H1 (cell line): ENCODE data around the gene USP35. TPM values are rescaled to one million over a fixed set of nuclear protein-coding genes. Genes with fewer than 3 reads are reported as not detected.

Experiments
- CTCF ChIA-PET: fragments of 300-600 bp; sonication (Branson Sonifier 250); formaldehyde crosslinking; loops from one replicate; lab custom pipeline; 2021; ENCODE audit not compliant: partially characterized antibody; lab: Charles Lee
- POLR2A ChIA-PET: fragments of 300-600 bp; sonication (Branson Sonifier 250); formaldehyde crosslinking; loops from one replicate; lab custom pipeline; 2021; ENCODE audit warnings: inconsistent platforms; ENCODE audit not compliant: partially characterized antibody; lab: Charles Lee
- DNase-seq, 2 experiments: peaks; one replicate each; pipeline versions ENCODE4 v3.0.0 to v3.0.0-alpha.2; 2010 to 2022; ENCODE audit warnings: low spot score in 2 of 2, low read depth in 1 of 2, mixed read lengths in 1 of 2
- FAIRE-seq: peaks from 2 replicates; lab custom pipeline; 2011; peaks lifted over from hg19 to GRCh38; lab: Jason Lieb, UNC
- H2AFZ ChIP-seq: 2 replicates; pipeline ENCODE4 v1.8.1; 2012; ENCODE audit warnings: low read length, inconsistent platforms
- H2AK5ac ChIP-seq: 2 replicates; pipeline ENCODE4 v1.6.1; 2013; ENCODE audit warnings: low read depth, low read length
- H2BK120ac ChIP-seq: replicated peaks from 2 replicates; pipeline ENCODE3; 2013; ENCODE audit warnings: low read depth, low read length, inconsistent platforms
- H2BK12ac ChIP-seq: 2 replicates; pipeline ENCODE4 v1.6.1; 2013; ENCODE audit warnings: low read depth, low read length
- H2BK15ac ChIP-seq: 2 replicates; pipeline ENCODE4 v1.6.1; 2013; ENCODE audit warnings: low read length
- H2BK20ac ChIP-seq: 2 replicates; pipeline ENCODE4 v1.6.1; 2013; ENCODE audit warnings: low read length
- H2BK5ac ChIP-seq: 2 replicates; pipeline ENCODE4 v1.6.1; 2013; ENCODE audit warnings: low read depth, low read length
- H3K14ac ChIP-seq: 2 replicates; pipeline ENCODE4 v1.6.1; 2013; ENCODE audit warnings: inconsistent platforms; ENCODE audit not compliant: insufficient read length
- H3K18ac ChIP-seq: 2 replicates; pipeline ENCODE4 v1.6.1; 2013; ENCODE audit warnings: low read length; ENCODE audit errors: extremely low read depth
- H3K23ac ChIP-seq: 2 replicates; pipeline ENCODE4 v1.6.1; 2013; ENCODE audit warnings: inconsistent platforms; ENCODE audit not compliant: insufficient read length
- H3K23me2 ChIP-seq: 2 replicates; pipeline ENCODE4 v1.6.1; 2013; ENCODE audit warnings: low read depth, low read length
- H3K27ac ChIP-seq: 2 replicates; pipeline ENCODE4 v1.6.1; 2011; ENCODE audit warnings: low read depth, low read length, inconsistent platforms
- H3K27me3 ChIP-seq, 4 experiments: replicated peaks in 1 of 4; 1 replicate in 1 of 4; 2 replicates in 3 of 4; pipeline versions ENCODE4 v1.6.1 to v1.8.1; 2011 to 2013; ENCODE audit warnings: low read length in 3 of 4, mild to moderate bottlenecking in 3 of 4, inconsistent platforms in 2 of 4, mixed read lengths in 2 of 4, moderate library complexity in 1 of 4; ENCODE audit not compliant: control insufficient read depth in 3 of 4, insufficient read depth in 3 of 4; ENCODE audit errors: extremely low read depth in 1 of 4
- H3K36me3 ChIP-seq, 4 experiments: 2 replicates each; pipeline versions ENCODE4 v1.6.1 to v1.8.1; 2011 to 2013; ENCODE audit warnings: mild to moderate bottlenecking in 4 of 4, low read length in 3 of 4, moderate library complexity in 2 of 4, control low read depth in 1 of 4, inconsistent platforms in 1 of 4; ENCODE audit not compliant: insufficient read depth in 4 of 4, control insufficient read depth in 2 of 4
- H3K4ac ChIP-seq: replicated peaks from 2 replicates; pipeline ENCODE3; 2013; ENCODE audit warnings: low read length, low read depth, mixed read lengths, inconsistent platforms; ENCODE audit not compliant: insufficient read length
- H3K4me1 ChIP-seq, 4 experiments: replicated peaks in 1 of 4; 1 replicate in 1 of 4; 2 replicates in 3 of 4; pipeline versions ENCODE4 v1.6.1 to v1.8.1; 2011 to 2013; ENCODE audit warnings: low read length in 3 of 4, inconsistent platforms in 2 of 4, mixed read lengths in 1 of 4; ENCODE audit not compliant: insufficient read depth in 4 of 4, control insufficient read depth in 3 of 4
- H3K4me2 ChIP-seq, 2 experiments: 2 replicates each; pipeline versions ENCODE4 v1.6.1 to v1.8.1; 2011 to 2013; ENCODE audit warnings: low read depth in 2 of 2, low read length in 2 of 2, control low read depth in 1 of 2, inconsistent platforms in 1 of 2, mild to moderate bottlenecking in 1 of 2; ENCODE audit not compliant: insufficient read depth in 1 of 2
- H3K4me3 ChIP-seq, 4 experiments: fragments of 200-600, 300-600 bp in 1 of 4; sonication (generic), shearing (Covaris generic), sonication (Bioruptor Twin) in 1 of 4; 2 replicates each; pipeline versions ENCODE4 v1.5.1 to v1.8.1; 2011 to 2016; ENCODE audit warnings: low read length in 4 of 4, low read depth in 3 of 4, control low read depth in 2 of 4, inconsistent platforms in 2 of 4, mild to moderate bottlenecking in 2 of 4, mixed read lengths in 1 of 4, moderate library complexity in 1 of 4; ENCODE audit not compliant: insufficient read depth in 2 of 4; ENCODE audit errors: extremely low read depth in 1 of 4
- H3K56ac ChIP-seq: replicated peaks from 2 replicates; pipeline ENCODE3; 2013; ENCODE audit warnings: low read depth, mild to moderate bottlenecking, mixed read lengths, low read length, inconsistent platforms; ENCODE audit not compliant: insufficient read length
- H3K79me1 ChIP-seq: 2 replicates; pipeline ENCODE4 v1.6.1; 2013; ENCODE audit warnings: low read depth, low read length, control low read depth
- H3K79me2 ChIP-seq, 2 experiments: 2 replicates each; pipeline versions ENCODE4 v1.6.1 to v1.8.1; 2012 to 2013; ENCODE audit warnings: low read length in 2 of 2, mild to moderate bottlenecking in 2 of 2, inconsistent platforms in 1 of 2; ENCODE audit not compliant: insufficient read depth in 2 of 2, control insufficient read depth in 1 of 2
- H3K9ac ChIP-seq, 4 experiments: replicated peaks in 1 of 4; 1 replicate in 1 of 4; 2 replicates in 3 of 4; pipeline versions ENCODE4 v1.6.1 to v1.8.1; 2011 to 2013; ENCODE audit warnings: low read depth in 3 of 4, low read length in 3 of 4, control low read depth in 2 of 4, mild to moderate bottlenecking in 2 of 4, moderate library complexity in 2 of 4, inconsistent platforms in 1 of 4; ENCODE audit errors: extremely low read depth in 1 of 4
- H3K9me3 ChIP-seq, 2 experiments: 2 replicates each; pipeline versions ENCODE4 v1.6.1 to v1.8.1; 2012 to 2013; ENCODE audit warnings: mild to moderate bottlenecking in 2 of 2, moderate library complexity in 2 of 2, control low read depth in 1 of 2, inconsistent platforms in 1 of 2, low read depth in 1 of 2, low read length in 1 of 2, mixed read lengths in 1 of 2; ENCODE audit not compliant: insufficient read depth in 2 of 2
- H4K20me1 ChIP-seq, 2 experiments: replicated peaks in 1 of 2; 2 replicates each; pipeline versions ENCODE3 to v1.8.1; 2011 to 2013; ENCODE audit warnings: inconsistent platforms in 2 of 2, low read length in 2 of 2, mild to moderate bottlenecking in 1 of 2; ENCODE audit not compliant: insufficient read depth in 2 of 2, control insufficient read depth in 1 of 2
- H4K5ac ChIP-seq: 2 replicates; pipeline ENCODE4 v1.6.1; 2013; ENCODE audit warnings: low read length, low read depth, mixed read lengths, inconsistent platforms; ENCODE audit not compliant: insufficient read length
- H4K8ac ChIP-seq: 2 replicates; pipeline ENCODE4 v1.8.0; 2013; ENCODE audit warnings: mild to moderate bottlenecking, moderate library complexity, low read length, inconsistent platforms; ENCODE audit not compliant: insufficient read depth; ENCODE audit errors: extremely low read depth
- H4K91ac ChIP-seq: replicated peaks from 2 replicates; pipeline ENCODE3; 2013; ENCODE audit warnings: low read length, mixed read lengths, inconsistent platforms; ENCODE audit not compliant: insufficient read length
- ASH2L ChIP-seq: fragments of 200-600, 300-600 bp; sonication (generic); IDR thresholded peaks from one replicate; pipeline ENCODE4 v1.7.1; 2017; ENCODE audit warnings: low read length
- BACH1 ChIP-seq: IDR thresholded peaks from 2 replicates; pipeline ENCODE4 v1.6.1; 2012; ENCODE audit warnings: low read length, improper control_type of control experiment
- BCL11A ChIP-seq, 2 experiments: IDR thresholded peaks; one replicate each; pipeline ENCODE4 v1.6.1; 2011; ENCODE audit warnings: low read depth in 2 of 2, low read length in 2 of 2, mild to moderate bottlenecking in 2 of 2
- EGR1 ChIP-seq: IDR thresholded peaks from 2 replicates; pipeline ENCODE4 v1.6.1; 2011; ENCODE audit warnings: low read depth, low read length, borderline replicate concordance
- MAFK ChIP-seq: IDR thresholded peaks from 2 replicates; pipeline ENCODE4 v1.6.1; 2012; ENCODE audit warnings: low read depth, mild to moderate bottlenecking, improper control_type of control experiment, low read length
- NRF1 ChIP-seq: IDR thresholded peaks from 2 replicates; pipeline ENCODE4 v1.6.1; 2011; ENCODE audit warnings: mild to moderate bottlenecking, low read depth, low read length, improper control_type of control experiment
- SRF ChIP-seq: IDR thresholded peaks from 2 replicates; pipeline ENCODE4 v1.6.1; 2011; ENCODE audit warnings: mild to moderate bottlenecking, low read depth, low read length, moderate library complexity
- TBP ChIP-seq: IDR thresholded peaks from 2 replicates; pipeline ENCODE4 v1.6.1; 2011; ENCODE audit warnings: low read depth, low read length, improper control_type of control experiment
- ZNF274 ChIP-seq: IDR thresholded peaks from 2 replicates; pipeline ENCODE4 v1.7.0; 2012; ENCODE audit warnings: low read length, borderline replicate concordance; ENCODE audit errors: extremely low read depth
- WGBS, 2 experiments: shearing (Covaris generic) in 1 of 2; methylation state at CpG; one replicate each; pipeline versions ENCODE4 v1.1.6 to v1.1.7; 2013 to 2015; ENCODE audit warnings: low lambda C conversion rate in 2 of 2, mixed read lengths in 2 of 2, inconsistent platforms in 1 of 2, low coverage in 1 of 2, missing lambda C conversion rate in 1 of 2; ENCODE audit not compliant: insufficient replicate concordance in 2 of 2, insufficient coverage in 1 of 2, insufficient read length in 1 of 2; ENCODE audit errors: extremely low coverage in 1 of 2, missing lambda C conversion rate in 1 of 2; 5-methylcytosine and 5-hydroxymethylcytosine counted together
- polyA plus RNA-seq, 7 experiments: library from polyadenylated mRNA; depleted of rRNA in 3 of 7; stranded (reverse) in 5 of 7; unstranded in 2 of 7; fragments of >200 nt in 5 of 7; fragments of 200-250 nt in 2 of 7; gene quantifications; 1 replicate in 5 of 7; 2 replicates in 1 of 7; 4 replicates in 1 of 7; pipeline versions ENCODE4 v1.2.1 to v1.2.3, GENCODE V29; 2011 to 2013; ENCODE audit warnings: missing spikeins in 2 of 7, mixed read lengths in 2 of 7
- total RNA-seq: library from RNA; stranded (reverse); fragmentation: NEBNext Ultra II Directional; extraction: Animal tissue kit (Norgen Biotek cat#: 25700); gene quantifications from 2 replicates; pipeline ENCODE4 v1.2.1, GENCODE V29; 2021

Gene USP35
- total and polyA plus RNA-seq, 2 of the 8 experiments (the other 6 are each of a cell fraction or from before 2014, with no cell fraction given), result 4.6 to 6.8 TPM

DNA sequence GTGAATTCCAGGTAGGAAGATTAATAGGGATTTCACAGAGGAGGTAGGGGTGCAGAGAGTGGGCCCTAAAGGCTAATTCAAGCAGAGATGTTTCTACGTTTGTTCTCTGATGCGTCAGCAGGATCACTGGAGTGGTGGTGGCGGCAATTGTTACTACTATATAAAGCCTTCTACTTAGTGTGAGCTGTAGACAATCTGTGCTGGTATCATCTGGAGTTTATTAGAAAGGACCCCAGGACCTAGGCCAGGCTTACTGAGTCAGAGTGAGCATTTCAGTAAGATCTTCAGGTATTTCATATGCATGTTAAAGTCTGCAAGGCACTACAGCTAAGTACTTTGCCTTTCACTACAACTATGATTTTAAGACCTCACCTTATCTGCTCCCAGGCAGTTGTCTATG, 59.5 kb downstream of the USP35 start:
- CTCF ChIA-PET, result no interaction called here
- no peaks in the 10 kb centered on the region for H4K20me1 ChIP-seq
- H3K9ac ChIP-seq, result no peak overlapping the region
- no peak overlapping the region for H3K56ac ChIP-seq
- H3K23ac ChIP-seq, result no peak overlapping the region
- H2BK5ac ChIP-seq, result no peak overlapping the region
- no peak overlapping the region for H3K4me2 ChIP-seq
- no peak overlapping the region for H4K5ac ChIP-seq
- H3K27me3 ChIP-seq, result no peaks in the 10 kb centered on the region
- TF ChIP-seq BACH1, result no peak
- no peak for TF ChIP-seq ZNF274
- no peak for TF ChIP-seq BCL11A (IDR thresholded peaks at IDR 0.05; ENCODE audit: low read depth in 2 of 2, low read length in 2 of 2)
- no peak for TF ChIP-seq NRF1
- no peak for TF ChIP-seq MAFK
- TF ChIP-seq TBP, result no peak
- no peak for TF ChIP-seq ASH2L
- TF ChIP-seq SRF, result no peak
- TF ChIP-seq EGR1, result no peak
- TF ChIP-seq, all 59 proteins: peak for 0
- Histone ChIP-seq H2AK5ac (no peak overlapping the region), H2BK20ac (no peak overlapping the region), H3K4me1 (no peaks in the 10 kb centered on the region), H3K79me1 (no peaks in the 10 kb centered on the region), H3K27ac (no peak overlapping the region), H2AFZ (no peak overlapping the region), H3K36me3 (no peaks in the 10 kb centered on the region; a peak in 1 of 8 replicates), H3K23me2 (no peaks in the 10 kb centered on the region), H2BK12ac (no peak overlapping the region), H2BK120ac (no peak overlapping the region), H4K8ac (no peak overlapping the region), H2BK15ac (no peak overlapping the region), H3K18ac (no peak overlapping the region), H3K4ac (no peak overlapping the region), H3K79me2 (no peaks in the 10 kb centered on the region), H3K14ac (no peak overlapping the region), H3K9me3 (no peaks in the 10 kb centered on the region), H3K4me3 (no peak overlapping the region), H4K91ac (no peak overlapping the region)
- 98% methylated on average over 3 of the region's 3 CpGs; no CpG with 5 or more reads in 1 of the 2 experiments for WGBS, 2 experiments
- DNase-seq, result no peak
- FAIRE-seq, result no peak
- POLR2A ChIA-PET, result no interaction called here
